Measurements from ENCODE around the gene STAG3.
A peak's percentile ranks its signal among the peaks of the same experiment; 100 is the strongest.
"Not testable (repeated sequence)": the region's sequence is repeated elsewhere in the genome, so short reads cannot be mapped to it uniquely, and the experiment has no call there.

The STAG3 gene

GRCh38 chr7:100224891-100225290 is 47.2 kb downstream of the STAG3 start:
- intact Hi-C loops (cut with DNase I); DNase-seq: not testable (repeated sequence)

GRCh38 chr7:100234660-100235317 is 57.1 kb downstream of the STAG3 start:
- DNase-seq; intact Hi-C loops (cut with DNase I): not testable (repeated sequence)

GRCh38 chr7:100239975-100240374 is 62.3 kb downstream of the STAG3 start:
- DNase-seq; intact Hi-C loops (cut with DNase I): not testable (repeated sequence)

- intact Hi-C loops (cut with DNase I) = not testable (repeated sequence)
- peak in 2 of 10 donors; percentile 23 to 24 for DNase-seq
These were observed 65.7 kb downstream of the STAG3 start for GRCh38 chr7:100243385-100243784.

- intact Hi-C loops (cut with DNase I); DNase-seq: not testable (repeated sequence)
These were observed 67.4 kb downstream of the STAG3 start for GRCh38 chr7:100244988-100245605.

- intact Hi-C loops (cut with DNase I); DNase-seq: not testable (repeated sequence)
These were observed 68.6 kb downstream of the STAG3 start for GRCh38 chr7:100246121-100246864.

GRCh38 chr7:100246865-100247137 is 69.1 kb downstream of the STAG3 start:
- DNase-seq; intact Hi-C loops (cut with DNase I): not testable (repeated sequence)

- no peak for DNase-seq
- intact Hi-C loops (cut with DNase I) = no loop called here
These were observed 69.5 kb downstream of the STAG3 start for GRCh38 chr7:100247152-100247757.

GRCh38 chr7:100248483-100248882 is 70.8 kb downstream of the STAG3 start:
- intact Hi-C loops (cut with DNase I) = no loop called here
- DNase-seq = no peak

- DNase-seq = no peak
These were observed 79.3 kb downstream of the STAG3 start for GRCh38 chr7:100257017-100257416.

GRCh38 chr7:100259984-100260383 is 82.3 kb downstream of the STAG3 start:
- intact Hi-C loops (cut with DNase I); DNase-seq: not testable (repeated sequence)

More at GRCh38 chr7:100257017-100257416, 79.3 kb downstream of the STAG3 start:
- intact Hi-C loops (cut with DNase I) = no loop called here

- DNase-seq; intact Hi-C loops (cut with DNase I): not testable (repeated sequence)
These were observed 85.2 kb downstream of the STAG3 start for GRCh38 chr7:100262896-100263295.
